ENCODE data around the gene LCP2.

Gene LCP2

DNA sequence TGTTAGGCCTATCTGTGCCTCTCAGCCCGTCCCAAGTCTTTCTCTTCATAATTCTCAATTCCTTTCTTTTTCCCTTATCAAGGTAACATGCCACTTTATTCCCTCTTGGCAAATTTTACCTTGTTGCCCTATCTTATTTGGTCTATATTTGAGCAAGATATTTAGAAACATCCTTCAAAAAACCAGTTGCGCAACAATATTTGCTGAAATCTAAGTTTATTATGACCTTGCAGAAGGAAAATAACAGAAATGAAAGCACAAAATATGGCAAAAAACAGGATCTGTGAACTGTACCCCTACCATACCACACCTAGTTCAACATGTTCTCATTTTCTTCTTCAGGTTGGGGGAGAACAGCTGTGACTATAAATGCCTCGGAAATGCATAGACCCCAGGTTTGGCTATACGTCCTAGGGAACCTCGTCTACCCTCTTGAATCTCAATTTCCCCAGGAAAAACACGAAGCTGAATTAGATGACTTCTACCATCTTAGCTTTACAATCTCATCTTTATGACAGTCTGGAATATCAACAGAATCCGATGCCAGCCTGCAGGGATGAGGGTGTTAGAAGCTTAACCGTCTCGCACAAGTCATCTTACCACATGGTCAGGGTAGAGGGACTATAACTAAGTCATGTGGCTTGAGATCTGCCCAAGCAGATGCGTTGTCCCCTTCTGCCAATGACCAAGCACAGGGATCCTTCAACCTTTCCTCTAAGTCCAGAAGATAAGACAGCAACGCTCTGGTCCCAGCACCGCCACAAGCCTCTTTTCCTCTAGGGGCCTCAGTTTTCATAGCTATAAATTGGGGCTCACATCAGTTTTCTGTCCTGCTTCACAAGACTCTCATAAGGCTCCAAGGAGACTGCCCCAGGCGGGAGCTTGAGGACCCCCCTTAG is 1.3 kb downstream of the LCP2 start:
- no peak for DNase-seq (ENCODE audit: low read depth, low spot score)

DNA sequence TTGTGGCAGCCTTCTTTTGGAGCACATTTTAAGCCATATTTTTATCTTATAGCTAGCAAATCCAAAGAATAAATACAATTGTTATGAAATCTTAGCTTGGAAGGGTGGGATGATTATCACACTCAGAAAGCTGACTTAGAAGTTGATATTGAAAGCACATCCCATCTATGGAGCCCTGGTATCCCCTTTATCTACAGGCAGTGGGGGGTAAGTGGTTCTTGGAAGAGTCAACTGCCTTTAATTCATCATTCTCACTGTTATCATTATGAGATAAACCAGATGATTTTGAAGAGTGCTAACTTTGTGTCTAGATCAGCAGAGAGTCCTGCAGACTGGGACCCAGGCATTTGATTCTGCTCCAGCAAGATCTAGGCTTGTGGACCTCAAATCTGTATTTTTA is 3.0 kb downstream of the LCP2 start:
- DNase-seq (ENCODE audit: low read depth, low spot score), result no peak

DNA sequence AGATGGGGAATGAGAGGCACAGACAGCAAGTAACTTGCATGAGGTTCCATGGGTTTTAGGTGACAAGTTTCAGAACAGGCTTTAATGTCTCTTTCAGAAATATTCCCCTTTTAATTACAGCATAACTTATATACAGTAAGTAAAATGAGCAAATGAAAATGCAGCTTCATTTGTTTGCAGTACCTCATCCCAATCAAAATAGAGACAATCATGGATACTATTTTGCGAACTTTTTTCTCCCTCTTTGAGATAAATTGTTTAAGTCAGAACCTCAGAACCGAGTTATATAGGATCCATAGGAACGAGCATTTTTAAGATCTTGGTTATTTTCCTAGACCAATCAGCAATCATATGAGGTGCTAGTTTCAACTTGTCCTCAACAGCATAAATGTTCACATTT is 3.5 kb downstream of the LCP2 start:
- DNase-seq (ENCODE audit: low read depth, low spot score), result no peak

DNA sequence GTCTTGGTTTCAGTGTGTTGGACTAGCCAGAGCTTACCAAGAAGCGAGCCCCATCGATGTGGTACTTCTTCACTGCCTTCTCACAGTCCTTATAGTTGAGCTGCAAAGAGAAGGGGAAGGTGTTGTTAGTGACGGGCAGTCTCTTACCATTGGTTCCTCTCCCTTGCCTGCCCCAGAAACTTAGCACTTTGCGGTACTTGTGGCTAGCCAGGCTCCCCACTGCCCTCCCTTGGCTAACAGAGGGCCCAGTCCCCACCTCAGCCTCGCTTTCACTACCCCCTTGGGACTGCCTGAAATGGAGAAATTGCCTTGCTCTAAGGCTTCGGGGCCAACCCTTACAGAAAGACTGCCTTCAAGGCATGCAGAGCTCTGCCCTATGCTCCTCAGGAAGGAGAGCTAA is 4.3 kb downstream of the LCP2 start:
- DNase-seq (ENCODE audit: low read depth, low spot score), result no peak

DNA sequence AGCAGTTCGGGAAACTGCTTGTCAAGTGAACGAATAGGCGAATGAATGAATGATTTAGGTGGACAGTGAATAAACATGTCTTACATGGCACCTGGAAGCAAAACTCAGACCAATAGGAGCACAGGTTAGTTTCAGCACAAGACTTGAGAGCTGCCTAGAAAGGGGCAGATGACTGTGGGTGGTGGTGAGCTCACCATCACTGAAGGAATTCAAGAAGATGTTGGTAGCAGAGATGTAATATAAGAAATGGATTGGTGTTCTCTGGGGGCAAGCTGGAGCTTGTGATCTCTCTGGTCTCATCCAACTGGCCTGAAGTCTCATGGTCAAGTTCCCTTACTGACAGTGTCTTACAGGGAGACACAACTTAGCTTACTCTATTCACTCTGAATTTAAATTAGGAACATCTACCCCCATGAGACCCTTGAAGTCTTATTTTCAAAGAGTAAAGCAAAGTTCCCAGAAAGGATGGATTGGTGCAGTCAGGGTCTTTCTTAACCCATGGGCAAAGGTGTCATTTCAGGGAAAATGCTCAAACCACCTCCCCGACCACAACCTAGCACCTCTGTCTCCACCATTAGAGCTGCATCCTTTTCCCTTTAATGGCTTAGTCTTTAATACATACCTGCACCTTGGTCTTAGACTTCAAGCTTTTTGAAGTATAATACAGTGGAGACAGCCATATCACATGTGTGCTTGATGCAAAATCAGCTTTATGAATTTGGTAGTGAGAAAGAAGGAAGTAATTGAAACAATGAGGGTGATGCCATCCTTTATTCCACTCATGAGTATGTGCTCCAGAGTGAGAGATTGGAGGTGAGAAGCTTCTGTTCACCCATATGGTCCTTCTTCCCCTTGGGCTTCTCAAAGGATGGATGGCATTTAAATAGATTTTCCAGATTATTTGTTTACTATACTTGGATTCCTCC is 5.1 kb downstream of the LCP2 start:
- no peak for DNase-seq (ENCODE audit: low read depth, low spot score)

DNA sequence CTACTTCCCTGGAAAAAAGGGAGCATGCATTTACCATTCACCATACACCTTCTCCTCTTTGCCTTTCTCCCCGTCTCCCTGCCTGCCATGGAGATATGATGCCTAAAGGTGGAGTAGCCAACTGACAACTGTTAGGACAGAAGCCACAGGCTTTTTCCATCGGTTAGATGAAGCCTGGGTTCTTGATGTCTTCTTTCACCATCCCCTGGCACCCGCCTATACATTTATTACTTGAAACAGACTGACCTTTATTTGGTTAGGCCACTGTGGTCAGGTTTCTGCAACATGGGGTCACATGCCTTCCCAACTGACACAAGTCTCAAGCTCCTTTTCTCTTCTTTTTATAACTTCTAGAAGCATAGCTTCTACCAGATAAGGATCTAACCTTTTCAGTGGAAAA is 7.1 kb downstream of the LCP2 start:
- DNase-seq (ENCODE audit: low read depth, low spot score), result no peak

DNA sequence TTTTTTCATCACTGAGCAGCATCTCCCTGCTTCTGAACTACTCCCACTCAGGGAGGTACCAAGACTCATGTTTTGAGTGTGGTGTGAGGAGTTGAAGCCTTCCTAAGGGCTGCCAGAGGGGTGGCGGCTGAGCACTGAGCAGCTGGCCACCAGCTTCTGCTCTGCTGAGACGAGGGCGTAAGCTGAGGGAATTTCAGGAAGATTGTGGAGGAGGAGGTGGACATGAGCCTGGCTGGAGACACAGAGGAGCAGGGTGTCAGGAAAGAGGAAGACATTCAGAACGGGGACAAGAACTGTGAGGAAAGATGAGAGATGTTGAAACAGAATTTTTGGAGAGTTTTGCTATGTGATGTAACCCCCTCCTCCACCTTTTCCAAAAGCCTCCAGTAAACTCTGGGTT is 7.8 kb downstream of the LCP2 start:
- DNase-seq (ENCODE audit: low read depth, low spot score), result no peak

DNA sequence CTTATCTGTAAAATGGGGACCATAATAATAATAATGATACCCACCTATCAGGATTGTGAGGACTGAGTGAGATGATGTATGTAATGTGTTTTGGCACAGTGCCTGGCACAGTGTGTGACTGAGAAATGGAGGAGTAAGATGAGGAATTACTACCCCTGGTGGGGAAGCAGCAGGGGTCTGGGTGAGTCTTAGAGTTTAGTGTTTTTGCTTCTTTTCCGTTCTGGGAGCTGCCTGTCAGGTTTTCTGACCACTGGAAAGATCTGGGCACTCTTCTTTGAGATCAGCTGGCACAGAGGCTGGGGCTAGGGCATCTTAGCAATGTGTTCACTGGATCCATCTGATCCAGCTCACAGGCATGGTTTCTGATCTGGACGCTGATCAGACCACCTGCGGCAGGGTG is 8.5 kb downstream of the LCP2 start:
- no peak for DNase-seq (ENCODE audit: low read depth, low spot score)

DNA sequence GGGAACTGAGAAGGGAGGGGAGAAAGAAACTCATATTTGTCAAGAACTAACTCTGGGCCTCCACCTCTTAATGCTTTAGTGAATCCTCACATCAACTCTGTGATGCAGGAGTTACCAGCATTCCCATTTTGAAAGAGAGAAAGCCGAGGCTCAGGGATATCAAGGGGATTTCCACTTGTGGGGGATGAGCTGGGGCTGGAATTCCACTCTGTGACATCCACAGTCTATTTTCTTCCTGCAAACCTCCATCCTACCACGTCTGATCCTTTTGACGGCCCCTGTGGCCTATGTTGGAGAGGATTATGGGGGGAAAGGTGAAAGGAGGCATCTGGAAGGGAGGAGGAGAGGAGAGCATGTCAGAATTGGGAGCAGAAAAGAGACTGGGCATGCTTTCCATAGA is 9.0 kb downstream of the LCP2 start:
- DNase-seq (ENCODE audit: low read depth, low spot score), result no peak

DNA sequence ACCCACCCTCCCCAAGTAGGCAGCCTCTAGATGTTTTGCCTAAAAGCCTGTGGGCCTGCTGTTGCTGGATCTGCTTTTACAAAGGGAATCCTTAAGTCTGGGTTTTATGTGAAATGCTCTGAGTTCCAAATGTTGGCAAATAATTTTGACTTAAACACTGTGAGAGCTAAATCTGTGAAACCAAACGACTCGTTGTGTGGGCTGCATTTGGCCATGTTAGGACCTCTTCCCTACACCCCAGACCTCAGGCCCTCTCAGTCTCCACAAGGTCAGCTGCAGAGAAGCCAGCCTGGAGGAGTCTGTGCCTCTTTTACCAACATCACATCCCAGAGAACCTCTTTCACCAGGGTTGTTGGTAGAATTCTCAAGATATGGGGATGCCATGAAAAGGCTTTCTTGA is 9.4 kb downstream of the LCP2 start:
- no peak for DNase-seq (ENCODE audit: low read depth, low spot score)

DNA sequence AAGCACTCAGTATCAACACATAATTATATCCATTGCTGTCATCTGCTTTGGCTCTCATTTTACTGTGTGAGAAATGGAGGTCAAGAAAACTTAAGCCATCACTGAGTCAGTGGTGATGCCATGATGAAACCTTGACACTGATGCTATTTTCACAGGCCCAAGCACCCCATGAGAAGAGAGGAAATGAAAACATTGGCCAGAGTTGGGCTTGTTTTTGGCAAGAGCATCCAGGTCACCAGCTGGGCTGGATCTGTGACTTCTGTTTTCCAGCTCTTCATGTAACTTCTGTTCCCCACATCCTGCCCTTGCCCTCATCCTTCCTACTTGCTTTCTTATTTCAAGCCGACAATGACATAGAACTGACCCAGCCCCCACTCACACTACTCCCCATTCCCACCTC is 10.0 kb downstream of the LCP2 start:
- DNase-seq (ENCODE audit: low read depth, low spot score), result peak; percentile 82

DNA sequence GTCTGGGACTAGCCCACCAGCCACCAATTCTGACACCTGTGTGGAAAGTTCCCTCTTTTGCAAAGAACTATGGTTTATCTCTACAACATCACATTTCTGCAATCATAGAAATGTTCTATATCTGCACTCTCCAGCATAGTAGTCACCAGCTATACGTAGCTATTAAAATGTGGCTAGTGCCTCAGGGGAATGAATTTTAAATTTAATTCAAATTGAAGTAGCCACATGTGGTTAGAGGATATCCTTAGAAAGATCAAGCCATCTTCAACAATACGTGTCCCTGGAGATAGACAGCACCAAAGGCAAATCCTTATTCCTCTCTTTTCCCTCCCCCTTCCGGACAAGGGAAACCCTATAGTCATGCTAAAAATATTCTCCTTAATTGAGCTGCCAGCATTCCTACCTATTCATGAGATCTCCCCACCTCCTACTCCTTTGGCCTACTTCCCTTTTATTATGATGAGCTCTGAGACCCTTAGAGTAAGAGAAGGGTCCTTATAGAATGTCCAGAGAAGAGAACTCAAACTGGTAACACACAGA is 11.1 kb downstream of the LCP2 start:
- no peak for DNase-seq (ENCODE audit: low read depth, low spot score)

DNA sequence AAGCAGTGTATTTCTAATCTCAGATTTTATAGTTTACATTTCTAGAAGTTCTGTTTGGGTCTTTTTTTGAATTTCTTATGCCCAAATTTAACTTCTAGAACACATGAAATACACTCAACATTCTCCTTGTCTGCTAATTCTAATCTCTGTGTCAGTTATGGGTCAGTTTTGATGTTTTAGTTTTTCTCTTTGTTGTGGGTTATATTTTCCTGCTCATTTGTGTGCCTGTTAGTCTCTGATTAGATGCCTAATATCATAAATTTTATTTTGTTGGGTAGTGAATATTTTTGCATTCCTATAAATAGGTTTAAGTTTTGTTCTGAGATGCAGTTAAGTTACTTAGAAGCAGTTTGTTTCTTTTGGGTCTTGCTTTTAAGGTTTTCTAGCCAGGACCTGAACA is 12.4 kb downstream of the LCP2 start:
- DNase-seq (ENCODE audit: low read depth, low spot score), result no peak

DNA sequence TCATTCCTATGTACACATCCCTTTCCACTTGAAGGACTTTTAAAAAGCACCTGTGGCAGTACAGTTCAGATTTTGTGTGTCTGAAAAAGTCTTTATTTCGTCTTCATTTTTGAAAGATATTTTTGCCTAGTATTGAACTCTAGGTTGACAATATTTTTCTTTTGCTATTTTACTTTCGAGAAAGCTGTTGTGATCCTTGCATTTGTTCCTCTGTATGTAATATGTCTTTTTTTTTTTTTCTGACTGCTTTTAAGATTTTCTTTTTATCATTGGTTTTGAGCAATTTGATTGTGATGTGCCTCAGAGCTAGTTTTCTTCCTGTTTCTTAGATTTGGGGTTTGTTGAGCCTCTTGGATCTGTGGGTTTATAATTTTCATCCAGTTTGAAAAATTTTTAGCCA is 13.3 kb downstream of the LCP2 start:
- no peak for DNase-seq (ENCODE audit: low read depth, low spot score)

DNA sequence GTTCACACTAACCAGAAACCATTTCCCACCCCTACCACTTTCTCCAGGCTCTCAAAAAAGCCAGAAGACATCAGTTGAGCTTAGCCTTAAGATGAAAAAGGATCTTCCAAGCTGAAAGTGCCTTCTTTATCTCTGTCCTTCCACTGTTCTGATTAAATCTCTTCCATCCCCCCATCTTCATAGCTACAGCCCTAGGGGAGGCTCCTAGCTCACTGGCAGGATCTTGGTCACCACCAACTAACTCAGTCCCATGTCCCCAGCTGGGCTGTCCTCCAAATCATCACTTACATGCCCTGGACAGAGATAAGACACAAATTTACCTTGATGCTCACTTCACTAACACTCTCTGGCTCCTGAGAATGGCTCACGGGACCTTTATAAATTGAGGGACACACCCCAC is 14.3 kb downstream of the LCP2 start:
- DNase-seq (ENCODE audit: low read depth, low spot score), result no peak

DNA sequence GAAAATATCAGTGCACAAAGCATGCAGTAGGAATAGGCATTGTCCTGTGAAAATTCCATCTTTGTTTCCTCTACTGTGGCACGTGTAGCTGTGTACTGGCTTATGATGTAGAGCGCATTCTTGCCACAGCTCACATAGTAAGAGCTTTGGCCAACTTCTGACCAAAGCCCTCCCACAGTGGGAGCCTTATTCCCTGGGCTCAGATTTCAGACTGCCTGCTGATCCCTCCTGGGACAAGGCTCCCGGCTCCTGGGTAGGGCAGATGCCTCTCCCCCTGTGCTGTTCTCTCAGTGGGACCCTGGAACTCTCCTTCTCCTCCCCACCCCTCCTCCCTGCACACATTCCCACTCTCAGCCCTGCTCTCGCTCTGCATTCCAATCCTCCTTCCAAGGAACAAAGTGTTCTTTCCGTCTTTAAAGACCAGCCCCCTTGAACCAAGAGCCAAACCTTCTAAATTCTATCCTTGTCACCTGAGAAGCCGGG is 17.5 kb downstream of the LCP2 start:
- DNase-seq (ENCODE audit: low read depth, low spot score), result no peak

DNA sequence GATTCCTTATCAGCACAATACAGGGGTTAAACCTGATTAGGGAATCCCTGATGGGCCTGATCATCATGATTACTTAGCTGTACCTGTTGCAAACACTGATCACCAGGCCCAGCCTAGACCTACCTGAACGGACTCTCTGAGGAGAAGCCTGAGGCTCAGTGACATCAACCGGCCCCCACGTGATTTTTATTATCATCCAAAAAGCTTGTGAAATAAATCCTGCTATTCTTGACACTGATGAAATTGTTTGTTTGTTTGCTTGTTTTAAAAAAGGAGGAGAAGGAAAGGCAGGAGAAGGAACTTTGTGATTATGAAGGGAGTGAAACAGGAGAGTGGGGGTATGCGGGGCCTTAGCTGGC is 18.1 kb downstream of the LCP2 start:
- DNase-seq (ENCODE audit: low read depth, low spot score), result no peak

DNA sequence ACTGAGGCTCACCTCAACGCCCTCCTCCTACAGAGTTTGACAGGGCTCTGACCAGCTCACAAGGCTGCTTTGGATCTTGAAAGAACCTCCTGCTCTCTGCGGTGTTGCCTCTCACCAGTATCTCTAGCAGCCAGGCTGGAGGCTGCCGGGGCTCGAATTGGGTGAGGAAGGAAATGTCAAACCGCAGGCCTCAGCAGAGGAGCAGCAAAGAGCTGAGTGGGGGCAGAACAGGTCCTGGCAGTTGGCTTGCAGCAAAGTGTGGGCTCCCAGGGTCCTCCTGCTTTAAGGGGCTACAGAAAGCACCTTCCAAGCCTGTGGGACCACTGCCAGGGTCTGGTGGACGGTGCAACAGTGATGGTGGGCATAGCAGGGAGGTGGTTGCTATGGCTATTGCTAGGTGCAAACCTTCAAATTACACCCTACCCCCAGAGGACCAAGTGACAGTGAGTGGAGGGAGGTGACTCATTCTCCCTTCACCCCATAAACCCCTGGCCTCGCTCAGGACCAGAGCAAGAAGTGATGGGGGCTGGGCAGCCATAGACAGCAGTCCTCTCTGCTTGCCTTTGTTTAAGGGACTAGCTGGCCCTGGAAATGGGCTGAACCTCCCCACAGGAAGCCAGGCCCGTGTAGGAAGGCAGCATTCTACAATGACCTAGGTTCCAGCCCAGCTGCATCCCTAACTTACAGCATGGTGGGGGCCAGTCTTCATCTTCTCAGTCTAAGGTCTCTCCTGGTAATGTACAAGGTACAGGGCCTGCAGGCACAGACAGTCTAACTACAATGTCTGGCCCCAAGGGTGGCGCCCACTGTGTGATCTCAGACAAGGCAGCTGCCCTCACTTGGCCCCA is 18.7 kb downstream of the LCP2 start:
- no peak for DNase-seq (ENCODE audit: low read depth, low spot score)

DNA sequence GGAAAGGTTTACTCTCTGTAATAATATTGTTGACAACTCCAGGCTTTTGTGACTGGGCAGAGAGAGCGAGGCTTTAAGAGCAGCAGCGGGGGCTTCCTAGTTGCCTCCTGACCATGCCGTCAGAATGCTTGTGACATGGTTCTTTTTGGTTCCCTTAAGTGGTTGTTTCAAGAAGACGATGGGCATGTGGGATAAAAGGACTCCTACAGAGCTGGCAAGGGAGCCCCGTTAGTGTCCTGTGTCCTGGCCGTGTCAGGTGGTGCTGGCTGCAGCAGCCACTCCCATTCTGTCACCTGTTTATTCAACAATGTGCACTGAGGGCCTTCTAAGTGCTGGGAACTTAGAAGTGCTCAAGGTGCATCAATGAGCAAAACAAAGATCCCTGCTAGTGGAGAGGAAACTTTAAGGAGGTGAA is 19.7 kb downstream of the LCP2 start:
- no peak for DNase-seq (ENCODE audit: low read depth, low spot score)

DNA sequence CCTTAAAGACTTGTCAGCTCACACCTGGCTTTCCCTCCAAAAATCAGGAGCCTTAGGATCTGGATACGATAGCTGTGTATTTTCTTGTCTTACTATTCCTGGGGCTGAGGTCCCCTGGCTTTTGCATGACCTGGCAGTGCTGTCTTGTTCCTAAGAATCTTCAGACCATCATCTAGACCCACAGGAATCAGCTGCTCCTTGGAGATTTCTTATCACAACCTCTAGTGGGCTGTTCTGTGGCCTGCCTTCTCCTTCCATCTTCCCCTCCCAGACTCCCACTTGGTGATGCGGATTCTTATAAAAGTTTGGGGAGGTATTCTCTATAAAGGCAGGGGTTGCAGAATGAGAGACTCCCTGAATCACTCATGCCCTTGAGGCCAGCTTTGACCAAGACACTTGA is 21.4 kb downstream of the LCP2 start:
- no peak for DNase-seq (ENCODE audit: low read depth, low spot score)

DNA sequence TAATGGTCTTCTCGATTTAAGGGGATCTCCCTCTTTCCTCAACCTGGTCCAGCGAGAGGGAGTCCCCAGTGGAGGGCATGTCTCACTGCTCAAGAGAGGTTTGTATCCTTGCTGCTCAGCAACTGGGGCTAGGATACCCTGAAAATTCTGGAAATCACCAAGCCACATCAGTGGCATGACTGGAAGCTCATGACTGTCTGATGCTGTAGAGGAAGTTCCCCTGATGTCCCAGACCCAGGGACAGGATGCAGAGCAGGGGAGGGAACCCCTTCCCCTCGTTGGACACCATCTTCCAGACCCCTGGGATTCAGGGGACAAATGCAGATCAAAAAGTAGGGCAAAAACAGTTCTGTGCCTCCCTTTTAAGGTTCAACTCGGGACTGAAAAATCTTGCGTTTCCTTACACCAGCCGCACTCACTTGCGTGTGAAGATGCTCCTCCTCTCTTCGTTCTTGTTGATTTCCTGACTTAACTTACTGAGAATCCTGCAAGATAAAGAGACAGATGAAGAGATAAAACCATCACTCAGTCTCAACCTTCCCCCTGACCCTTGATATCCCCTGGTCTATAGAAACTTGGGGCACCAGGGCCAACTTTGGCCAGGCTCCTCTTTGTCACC is 22.1 kb downstream of the LCP2 start:
- no peak for DNase-seq (ENCODE audit: low read depth, low spot score)
